H1 (cell line): ENCODE results near the gene CCNC. TPM values are rescaled to one million over a fixed set of nuclear protein-coding genes. Genes with fewer than 3 reads are reported as not detected.

Experiments
- CTCF ChIA-PET: fragments of 300-600 bp; sonication (Branson Sonifier 250); formaldehyde crosslinking; loops from one replicate; lab custom pipeline; 2021; ENCODE audit not compliant: partially characterized antibody; lab: Charles Lee
- POLR2A ChIA-PET: fragments of 300-600 bp; sonication (Branson Sonifier 250); formaldehyde crosslinking; loops from one replicate; lab custom pipeline; 2021; ENCODE audit warnings: inconsistent platforms; ENCODE audit not compliant: partially characterized antibody; lab: Charles Lee
- DNase-seq, 2 experiments: peaks; one replicate each; pipeline versions ENCODE4 v3.0.0 to v3.0.0-alpha.2; 2010 to 2022; ENCODE audit warnings: low spot score in 2 of 2, low read depth in 1 of 2, mixed read lengths in 1 of 2
- FAIRE-seq: peaks from 2 replicates; lab custom pipeline; 2011; peaks lifted over from hg19 to GRCh38; lab: Jason Lieb, UNC
- H2AFZ ChIP-seq: 2 replicates; pipeline ENCODE4 v1.8.1; 2012; ENCODE audit warnings: low read length, inconsistent platforms
- H2AK5ac ChIP-seq: 2 replicates; pipeline ENCODE4 v1.6.1; 2013; ENCODE audit warnings: low read depth, low read length
- H2BK120ac ChIP-seq: replicated peaks from 2 replicates; pipeline ENCODE3; 2013; ENCODE audit warnings: low read depth, low read length, inconsistent platforms
- H2BK12ac ChIP-seq: 2 replicates; pipeline ENCODE4 v1.6.1; 2013; ENCODE audit warnings: low read depth, low read length
- H2BK15ac ChIP-seq: 2 replicates; pipeline ENCODE4 v1.6.1; 2013; ENCODE audit warnings: low read length
- H2BK20ac ChIP-seq: 2 replicates; pipeline ENCODE4 v1.6.1; 2013; ENCODE audit warnings: low read length
- H2BK5ac ChIP-seq: 2 replicates; pipeline ENCODE4 v1.6.1; 2013; ENCODE audit warnings: low read depth, low read length
- H3K14ac ChIP-seq: 2 replicates; pipeline ENCODE4 v1.6.1; 2013; ENCODE audit warnings: inconsistent platforms; ENCODE audit not compliant: insufficient read length
- H3K18ac ChIP-seq: 2 replicates; pipeline ENCODE4 v1.6.1; 2013; ENCODE audit warnings: low read length; ENCODE audit errors: extremely low read depth
- H3K23ac ChIP-seq: 2 replicates; pipeline ENCODE4 v1.6.1; 2013; ENCODE audit warnings: inconsistent platforms; ENCODE audit not compliant: insufficient read length
- H3K23me2 ChIP-seq: 2 replicates; pipeline ENCODE4 v1.6.1; 2013; ENCODE audit warnings: low read depth, low read length
- H3K27ac ChIP-seq: 2 replicates; pipeline ENCODE4 v1.6.1; 2011; ENCODE audit warnings: low read depth, low read length, inconsistent platforms
- H3K27me3 ChIP-seq, 4 experiments: replicated peaks in 1 of 4; 1 replicate in 1 of 4; 2 replicates in 3 of 4; pipeline versions ENCODE4 v1.6.1 to v1.8.1; 2011 to 2013; ENCODE audit warnings: low read length in 3 of 4, mild to moderate bottlenecking in 3 of 4, inconsistent platforms in 2 of 4, mixed read lengths in 2 of 4, moderate library complexity in 1 of 4; ENCODE audit not compliant: control insufficient read depth in 3 of 4, insufficient read depth in 3 of 4; ENCODE audit errors: extremely low read depth in 1 of 4
- H3K36me3 ChIP-seq, 4 experiments: 2 replicates each; pipeline versions ENCODE4 v1.6.1 to v1.8.1; 2011 to 2013; ENCODE audit warnings: mild to moderate bottlenecking in 4 of 4, low read length in 3 of 4, moderate library complexity in 2 of 4, control low read depth in 1 of 4, inconsistent platforms in 1 of 4; ENCODE audit not compliant: insufficient read depth in 4 of 4, control insufficient read depth in 2 of 4
- H3K4ac ChIP-seq: replicated peaks from 2 replicates; pipeline ENCODE3; 2013; ENCODE audit warnings: low read length, low read depth, mixed read lengths, inconsistent platforms; ENCODE audit not compliant: insufficient read length
- H3K4me1 ChIP-seq, 4 experiments: replicated peaks in 1 of 4; 1 replicate in 1 of 4; 2 replicates in 3 of 4; pipeline versions ENCODE4 v1.6.1 to v1.8.1; 2011 to 2013; ENCODE audit warnings: low read length in 3 of 4, inconsistent platforms in 2 of 4, mixed read lengths in 1 of 4; ENCODE audit not compliant: insufficient read depth in 4 of 4, control insufficient read depth in 3 of 4
- H3K4me2 ChIP-seq, 2 experiments: 2 replicates each; pipeline versions ENCODE4 v1.6.1 to v1.8.1; 2011 to 2013; ENCODE audit warnings: low read depth in 2 of 2, low read length in 2 of 2, control low read depth in 1 of 2, inconsistent platforms in 1 of 2, mild to moderate bottlenecking in 1 of 2; ENCODE audit not compliant: insufficient read depth in 1 of 2
- H3K4me3 ChIP-seq, 4 experiments: fragments of 200-600, 300-600 bp in 1 of 4; sonication (generic), shearing (Covaris generic), sonication (Bioruptor Twin) in 1 of 4; 2 replicates each; pipeline versions ENCODE4 v1.5.1 to v1.8.1; 2011 to 2016; ENCODE audit warnings: low read length in 4 of 4, low read depth in 3 of 4, control low read depth in 2 of 4, inconsistent platforms in 2 of 4, mild to moderate bottlenecking in 2 of 4, mixed read lengths in 1 of 4, moderate library complexity in 1 of 4; ENCODE audit not compliant: insufficient read depth in 2 of 4; ENCODE audit errors: extremely low read depth in 1 of 4
- H3K56ac ChIP-seq: replicated peaks from 2 replicates; pipeline ENCODE3; 2013; ENCODE audit warnings: low read depth, mild to moderate bottlenecking, mixed read lengths, low read length, inconsistent platforms; ENCODE audit not compliant: insufficient read length
- H3K79me1 ChIP-seq: 2 replicates; pipeline ENCODE4 v1.6.1; 2013; ENCODE audit warnings: low read depth, low read length, control low read depth
- H3K79me2 ChIP-seq, 2 experiments: 2 replicates each; pipeline versions ENCODE4 v1.6.1 to v1.8.1; 2012 to 2013; ENCODE audit warnings: low read length in 2 of 2, mild to moderate bottlenecking in 2 of 2, inconsistent platforms in 1 of 2; ENCODE audit not compliant: insufficient read depth in 2 of 2, control insufficient read depth in 1 of 2
- H3K9ac ChIP-seq, 4 experiments: replicated peaks in 1 of 4; 1 replicate in 1 of 4; 2 replicates in 3 of 4; pipeline versions ENCODE4 v1.6.1 to v1.8.1; 2011 to 2013; ENCODE audit warnings: low read depth in 3 of 4, low read length in 3 of 4, control low read depth in 2 of 4, mild to moderate bottlenecking in 2 of 4, moderate library complexity in 2 of 4, inconsistent platforms in 1 of 4; ENCODE audit errors: extremely low read depth in 1 of 4
- H3K9me3 ChIP-seq, 2 experiments: 2 replicates each; pipeline versions ENCODE4 v1.6.1 to v1.8.1; 2012 to 2013; ENCODE audit warnings: mild to moderate bottlenecking in 2 of 2, moderate library complexity in 2 of 2, control low read depth in 1 of 2, inconsistent platforms in 1 of 2, low read depth in 1 of 2, low read length in 1 of 2, mixed read lengths in 1 of 2; ENCODE audit not compliant: insufficient read depth in 2 of 2
- H4K20me1 ChIP-seq, 2 experiments: replicated peaks in 1 of 2; 2 replicates each; pipeline versions ENCODE3 to v1.8.1; 2011 to 2013; ENCODE audit warnings: inconsistent platforms in 2 of 2, low read length in 2 of 2, mild to moderate bottlenecking in 1 of 2; ENCODE audit not compliant: insufficient read depth in 2 of 2, control insufficient read depth in 1 of 2
- H4K5ac ChIP-seq: 2 replicates; pipeline ENCODE4 v1.6.1; 2013; ENCODE audit warnings: low read length, low read depth, mixed read lengths, inconsistent platforms; ENCODE audit not compliant: insufficient read length
- H4K8ac ChIP-seq: 2 replicates; pipeline ENCODE4 v1.8.0; 2013; ENCODE audit warnings: mild to moderate bottlenecking, moderate library complexity, low read length, inconsistent platforms; ENCODE audit not compliant: insufficient read depth; ENCODE audit errors: extremely low read depth
- H4K91ac ChIP-seq: replicated peaks from 2 replicates; pipeline ENCODE3; 2013; ENCODE audit warnings: low read length, mixed read lengths, inconsistent platforms; ENCODE audit not compliant: insufficient read length
- CBX8 ChIP-seq: fragments of 300-800, 300-1000 bp; sonication (generic); IDR thresholded peaks from 2 replicates; pipeline ENCODE4 v1.7.1; 2016; ENCODE audit warnings: low read depth, low read length, borderline replicate concordance
- WGBS, 2 experiments: shearing (Covaris generic) in 1 of 2; methylation state at CpG; one replicate each; pipeline versions ENCODE4 v1.1.6 to v1.1.7; 2013 to 2015; ENCODE audit warnings: low lambda C conversion rate in 2 of 2, mixed read lengths in 2 of 2, inconsistent platforms in 1 of 2, low coverage in 1 of 2, missing lambda C conversion rate in 1 of 2; ENCODE audit not compliant: insufficient replicate concordance in 2 of 2, insufficient coverage in 1 of 2, insufficient read length in 1 of 2; ENCODE audit errors: extremely low coverage in 1 of 2, missing lambda C conversion rate in 1 of 2; 5-methylcytosine and 5-hydroxymethylcytosine counted together
- polyA plus RNA-seq, 7 experiments: library from polyadenylated mRNA; depleted of rRNA in 3 of 7; stranded (reverse) in 5 of 7; unstranded in 2 of 7; fragments of >200 nt in 5 of 7; fragments of 200-250 nt in 2 of 7; gene quantifications; 1 replicate in 5 of 7; 2 replicates in 1 of 7; 4 replicates in 1 of 7; pipeline versions ENCODE4 v1.2.1 to v1.2.3, GENCODE V29; 2011 to 2013; ENCODE audit warnings: missing spikeins in 2 of 7, mixed read lengths in 2 of 7
- total RNA-seq: library from RNA; stranded (reverse); fragmentation: NEBNext Ultra II Directional; extraction: Animal tissue kit (Norgen Biotek cat#: 25700); gene quantifications from 2 replicates; pipeline ENCODE4 v1.2.1, GENCODE V29; 2021

Gene CCNC
- total and polyA plus RNA-seq, 2 of the 8 experiments (the other 6 are each of a cell fraction or from before 2014, with no cell fraction given), result 45.4 to 107 TPM

GRCh38 chr6:99559057-99559456 is 9.4 kb downstream of the CCNC start:
- Histone ChIP-seq H3K36me3 (peaks cover 9 to 54% (median 29%) of the 10 kb centered on the region in 4 experiments), H3K27ac (no peak overlapping the region), H2BK12ac (no peak overlapping the region), H3K27me3 (no peaks in the 10 kb centered on the region), H2AK5ac (no peak overlapping the region), H3K79me1 (no peaks in the 10 kb centered on the region), H4K8ac (no peak overlapping the region), H3K23me2 (no peaks in the 10 kb centered on the region), H4K20me1 (peaks cover 1 to 2% of the 10 kb centered on the region in 2 experiments), H3K4me2 (no peak overlapping the region), H3K9me3 (no peaks in the 10 kb centered on the region), H3K4ac (no peak overlapping the region), H3K14ac (no peak overlapping the region), H3K4me1 (no peaks in the 10 kb centered on the region), H2AFZ (no peak overlapping the region), H3K18ac (no peak overlapping the region), H3K56ac (no peak overlapping the region), H2BK20ac (no peak overlapping the region), H4K5ac (no peak overlapping the region), H2BK15ac (no peak overlapping the region), H3K4me3 (no peak overlapping the region), H3K23ac (no peak overlapping the region), H3K79me2 (peaks cover 0 to 38% of the 10 kb centered on the region in 2 experiments; a peak in 3 of 4 replicates), H2BK120ac (no peak overlapping the region), H4K91ac (no peak overlapping the region), H3K9ac (no peak overlapping the region), H2BK5ac (no peak overlapping the region)
- no peak for DNase-seq
- ChIA-PET CTCF (interaction anchor here (0.7 to 1.2 kb wide), 2 partner anchors 46 to 331 kb away, joined by 3 to 4 read pairs; no protein-coding TSS in a partner anchor), POLR2A (interaction anchor here (0.7 to 2.1 kb wide), 4 partner anchors 9 to 281 kb away, joined by 3 to 14 read pairs (median 5); partner anchors contain the start of gene CCNC)
- no peak for FAIRE-seq
- TF ChIP-seq CBX8, result no peak
- 77% methylated on average over 2 of the region's 2 CpGs; no CpG with 5 or more reads in 1 of the 2 experiments for WGBS, 2 experiments
